ENCODE measurements around the gene EIF2S3. TPM values are rescaled to one million over a fixed set of nuclear protein-coding genes. Genes with fewer than 3 reads are reported as not detected.

The EIF2S3 gene
- total and polyA plus RNA-seq, 2 donors (not counting 1 experiment from before 2014, with no cell fraction given) = 125 to 272 TPM

- Histone ChIP-seq H3K4me2 (replicated peaks; ENCODE audit: low read depth, low read length, poor library complexity, severe bottlenecking) (no peak overlapping the region), H3K79me2 (ENCODE audit: control insufficient read depth, insufficient read depth, low read length) (no peaks in the 10 kb centered on the region), H3K27ac (ENCODE audit: low read length in 2 of 2) (no peak overlapping the region), H3K36me3 (replicated peaks in 1 of 2; ENCODE audit: control extremely low read depth in 1 of 2, control insufficient read depth in 1 of 2, extremely low read depth in 1 of 2, insufficient read depth in 2 of 2, low read length in 1 of 2) (peaks cover 0 to 33% of the 10 kb centered on the region in 2 experiments), H3K27me3 (replicated peaks in 1 of 4; ENCODE audit: control extremely low read depth in 1 of 4, control insufficient read depth in 3 of 4, insufficient read depth in 4 of 4, low read length in 3 of 4) (no peaks in the 10 kb centered on the region), H3K9me3 (ENCODE audit: control extremely low read depth in 1 of 3, control insufficient read depth in 2 of 3, insufficient read depth in 1 of 3, low read length in 2 of 3) (no peaks in the 10 kb centered on the region), H3K4me3 (ENCODE audit: control extremely low read depth in 1 of 5, extremely low read depth in 1 of 5, insufficient read depth in 1 of 5, low read depth in 2 of 5, low read length in 4 of 5) (no peak overlapping the region), H4K20me1 (ENCODE audit: control insufficient read depth, insufficient read depth, low read length, poor library complexity, severe bottlenecking) (peaks cover 5% of the 10 kb centered on the region), H3K4me1 (ENCODE audit: control insufficient read depth in 2 of 2, insufficient read depth in 2 of 2, low read length in 2 of 2) (no peaks in the 10 kb centered on the region), H2AFZ (ENCODE audit: insufficient read depth, low read depth, low read length, poor library complexity, severe bottlenecking) (no peak overlapping the region), H3K9ac (ENCODE audit: low read length) (no peak overlapping the region)
- DNase-seq = no peak
- ATAC-seq (ENCODE audit: low read depth) = no peak
- no peaks in the 10 kb centered on the region for H3K9me3 Mint-ChIP-seq (ENCODE audit: insufficient read depth)
- TF ChIP-seq CTCF (IDR thresholded peaks at IDR 0.05) (no peak), EZH2 (IDR thresholded peaks at IDR 0.05; ENCODE audit: borderline replicate concordance, insufficient read depth, low read depth, low read length, poor library complexity, severe bottlenecking) (no peak)
- H3K27ac Mint-ChIP-seq = no peak overlapping the region
- no peak overlapping the region for H3K4me3 Mint-ChIP-seq
- WGBS (ENCODE audit: insufficient coverage) = no CpG with 5 or more reads among the region's 9 CpGs
- CTCF ChIA-PET = interaction anchor here (0.7 kb wide), 1 partner anchor 360 kb away, joined by 3 read pairs; no protein-coding TSS in a partner anchor
- no peaks in the 10 kb centered on the region for H3K27me3 Mint-ChIP-seq
- no peaks in the 10 kb centered on the region for H3K4me1 Mint-ChIP-seq
- POLR2A ChIA-PET = no interaction called here
- intact Hi-C loops (cut with micrococcal nuclease) = no loop called here
These were observed 15.1 kb downstream of the EIF2S3 start for GRCh38 chrX:24069877-24070276.

- CTCF ChIA-PET = no interaction called here
- DNase-seq = no peak
- no peak overlapping the region for H3K9ac ChIP-seq (ENCODE audit: low read length)
These were observed 24.7 kb downstream of the EIF2S3 start for GRCh38 chrX:24079411-24079810.

More at GRCh38 chrX:24079411-24079810, 24.7 kb downstream of the EIF2S3 start:
- no peak overlapping the region for H3K4me2 ChIP-seq (replicated peaks; ENCODE audit: low read depth, low read length, poor library complexity, severe bottlenecking)
- no peak overlapping the region for H2AFZ ChIP-seq (ENCODE audit: insufficient read depth, low read depth, low read length, poor library complexity, severe bottlenecking)
- H3K4me1 Mint-ChIP-seq = peaks cover 5% of the 10 kb centered on the region
- H4K20me1 ChIP-seq (ENCODE audit: control insufficient read depth, insufficient read depth, low read length, poor library complexity, severe bottlenecking) = no peaks in the 10 kb centered on the region
- H3K27ac ChIP-seq (ENCODE audit: low read length in 2 of 2) = no peak overlapping the region
- no peak for TF ChIP-seq CTCF (IDR thresholded peaks at IDR 0.05)
- TF ChIP-seq EZH2 (IDR thresholded peaks at IDR 0.05; ENCODE audit: borderline replicate concordance, insufficient read depth, low read depth, low read length, poor library complexity, severe bottlenecking) = no peak
- no peak overlapping the region for H3K4me3 ChIP-seq (ENCODE audit: control extremely low read depth in 1 of 5, extremely low read depth in 1 of 5, insufficient read depth in 1 of 5, low read depth in 2 of 5, low read length in 4 of 5)
- POLR2A ChIA-PET = no interaction called here
- no peaks in the 10 kb centered on the region for H3K9me3 ChIP-seq (ENCODE audit: control extremely low read depth in 1 of 3, control insufficient read depth in 2 of 3, insufficient read depth in 1 of 3, low read length in 2 of 3)
- no CpG with 5 or more reads among the region's 5 CpGs for WGBS (ENCODE audit: insufficient coverage)
- H3K4me3 Mint-ChIP-seq = no peak overlapping the region
- no peaks in the 10 kb centered on the region for H3K9me3 Mint-ChIP-seq (ENCODE audit: insufficient read depth)
- intact Hi-C loops (cut with micrococcal nuclease) = no loop called here
- H3K27me3 ChIP-seq (replicated peaks in 1 of 4; ENCODE audit: control extremely low read depth in 1 of 4, control insufficient read depth in 3 of 4, insufficient read depth in 4 of 4, low read length in 3 of 4) = no peaks in the 10 kb centered on the region
- no peak for ATAC-seq (ENCODE audit: low read depth)
- H3K27me3 Mint-ChIP-seq = no peaks in the 10 kb centered on the region
- no peak overlapping the region for H3K27ac Mint-ChIP-seq
- peaks cover 0 to 7% of the 10 kb centered on the region in 2 experiments for H3K36me3 ChIP-seq (replicated peaks in 1 of 2; ENCODE audit: control extremely low read depth in 1 of 2, control insufficient read depth in 1 of 2, extremely low read depth in 1 of 2, insufficient read depth in 2 of 2, low read length in 1 of 2)
- no peaks in the 10 kb centered on the region for H3K79me2 ChIP-seq (ENCODE audit: control insufficient read depth, insufficient read depth, low read length)
- H3K4me1 ChIP-seq (ENCODE audit: control insufficient read depth in 2 of 2, insufficient read depth in 2 of 2, low read length in 2 of 2) = no peaks in the 10 kb centered on the region

Data from B cell (primary cell).